Measurements from ENCODE around the gene ANAPC4. TPM values are rescaled to one million over a fixed set of nuclear protein-coding genes. Genes with fewer than 3 reads are reported as not detected.

The ANAPC4 gene
- total RNA-seq, 1 donor from 2014 or later: 36.8 TPM

DNA sequence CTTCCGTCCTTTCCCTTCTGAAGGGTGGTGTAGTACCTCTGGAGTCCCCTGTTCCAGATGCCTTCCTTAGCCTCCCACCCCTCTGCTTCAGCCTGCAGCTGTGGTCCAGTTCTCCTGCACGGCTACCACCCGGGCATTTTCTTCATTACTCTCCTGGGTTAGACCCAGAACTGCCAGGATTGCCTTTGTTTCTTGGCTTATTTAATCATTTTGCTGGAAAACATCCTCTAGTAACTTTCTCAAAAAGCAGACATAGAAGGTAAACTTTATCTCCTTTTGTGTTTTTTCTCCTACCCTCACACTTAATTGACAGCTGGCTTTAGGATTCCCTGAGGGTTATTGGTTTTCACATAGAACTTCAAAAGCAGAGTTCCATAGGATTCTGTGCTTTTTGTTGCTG lies 20.2 kb downstream of the ANAPC4 start:
- TF ChIP-seq, protein P1, sequence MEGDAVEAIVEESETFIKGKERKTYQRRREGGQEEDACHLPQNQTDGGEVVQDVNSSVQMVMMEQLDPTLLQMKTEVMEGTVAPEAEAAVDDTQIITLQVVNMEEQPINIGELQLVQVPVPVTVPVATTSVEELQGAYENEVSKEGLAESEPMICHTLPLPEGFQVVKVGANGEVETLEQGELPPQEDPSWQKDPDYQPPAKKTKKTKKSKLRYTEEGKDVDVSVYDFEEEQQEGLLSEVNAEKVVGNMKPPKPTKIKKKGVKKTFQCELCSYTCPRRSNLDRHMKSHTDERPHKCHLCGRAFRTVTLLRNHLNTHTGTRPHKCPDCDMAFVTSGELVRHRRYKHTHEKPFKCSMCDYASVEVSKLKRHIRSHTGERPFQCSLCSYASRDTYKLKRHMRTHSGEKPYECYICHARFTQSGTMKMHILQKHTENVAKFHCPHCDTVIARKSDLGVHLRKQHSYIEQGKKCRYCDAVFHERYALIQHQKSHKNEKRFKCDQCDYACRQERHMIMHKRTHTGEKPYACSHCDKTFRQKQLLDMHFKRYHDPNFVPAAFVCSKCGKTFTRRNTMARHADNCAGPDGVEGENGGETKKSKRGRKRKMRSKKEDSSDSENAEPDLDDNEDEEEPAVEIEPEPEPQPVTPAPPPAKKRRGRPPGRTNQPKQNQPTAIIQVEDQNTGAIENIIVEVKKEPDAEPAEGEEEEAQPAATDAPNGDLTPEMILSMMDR (IDR thresholded peaks at IDR 0.05): no peak
- no peak overlapping the region for H3K27ac Mint-ChIP-seq
- no peak for DNase-seq
- peaks cover 7% of the 10 kb centered on the region for H3K9me3 Mint-ChIP-seq
- no peak overlapping the region for H3K4me3 Mint-ChIP-seq
- ChIA-PET CTCF (no interaction called here), POLR2A (no interaction called here)
- peaks cover 90% of the 10 kb centered on the region for H3K36me3 Mint-ChIP-seq (ENCODE audit: low read depth)
- no peaks in the 10 kb centered on the region for H3K4me1 Mint-ChIP-seq
- no peaks in the 10 kb centered on the region for H3K27me3 Mint-ChIP-seq
- intact Hi-C loops (cut with micrococcal nuclease): no loop called here
- ATAC-seq (ENCODE audit: low read depth): no peak

DNA sequence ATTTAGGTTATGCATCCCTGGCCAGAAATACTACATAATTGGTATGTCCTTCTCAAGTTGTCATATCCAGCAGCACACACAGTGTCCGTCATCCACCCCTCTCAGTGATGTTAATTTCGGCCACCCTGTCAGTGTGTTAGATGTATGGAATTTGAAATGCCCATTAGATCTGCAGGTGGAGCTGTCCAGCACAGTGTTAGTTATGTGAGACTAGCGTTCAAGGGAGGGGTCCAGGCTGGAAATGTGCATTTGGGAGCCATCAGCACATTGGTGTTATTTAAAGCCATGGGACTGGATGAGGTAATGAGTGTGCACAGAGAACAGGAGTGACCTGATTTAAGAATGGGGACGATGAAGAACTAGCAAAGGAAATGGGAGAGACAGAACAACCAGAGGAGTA lies 22.4 kb downstream of the ANAPC4 start:
- TF ChIP-seq, protein P1 (IDR thresholded peaks at IDR 0.05): no peak
- H3K4me1 Mint-ChIP-seq: no peaks in the 10 kb centered on the region
- H3K36me3 Mint-ChIP-seq (ENCODE audit: low read depth): peaks cover 92% of the 10 kb centered on the region
- ChIA-PET POLR2A (no interaction called here), CTCF (no interaction called here)
- H3K27ac Mint-ChIP-seq: no peak overlapping the region
- no peak for DNase-seq
- H3K4me3 Mint-ChIP-seq: no peak overlapping the region
- ATAC-seq (ENCODE audit: low read depth): no peak
- peaks cover 7% of the 10 kb centered on the region for H3K9me3 Mint-ChIP-seq
- H3K27me3 Mint-ChIP-seq: no peaks in the 10 kb centered on the region
- intact Hi-C loops (cut with micrococcal nuclease): no loop called here

DNA sequence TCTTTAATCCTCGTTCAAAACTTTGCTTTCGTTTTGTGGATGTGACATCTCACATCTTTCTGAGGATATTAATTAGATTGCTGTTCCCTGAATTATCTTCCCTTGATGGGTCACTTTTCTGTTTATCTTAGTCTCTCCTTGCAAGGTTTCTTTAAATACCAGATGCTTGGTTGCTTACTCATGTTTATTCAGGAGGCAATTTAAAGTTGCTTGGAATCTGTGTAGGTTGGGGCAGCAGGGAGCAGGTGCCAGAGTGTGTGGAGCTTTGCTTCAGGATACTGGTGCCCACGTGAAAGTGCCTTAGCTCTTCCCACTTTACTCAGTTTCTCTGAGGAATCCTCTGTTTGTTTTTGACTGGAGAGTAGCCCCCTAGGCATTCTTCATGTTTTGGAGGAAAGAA lies 24.0 kb downstream of the ANAPC4 start:
- TF ChIP-seq, protein P1 (IDR thresholded peaks at IDR 0.05): no peak
- Mint-ChIP-seq H3K27ac (no peak overlapping the region), H3K27me3 (no peaks in the 10 kb centered on the region), H3K4me3 (no peak overlapping the region), H3K4me1 (no peaks in the 10 kb centered on the region), H3K36me3 (ENCODE audit: low read depth) (peaks cover 87% of the 10 kb centered on the region), H3K9me3 (peaks cover 7% of the 10 kb centered on the region)
- ChIA-PET CTCF (no interaction called here), POLR2A (no interaction called here)
- intact Hi-C loops (cut with micrococcal nuclease): no loop called here
- DNase-seq: no peak
- ATAC-seq (ENCODE audit: low read depth): no peak

DNA sequence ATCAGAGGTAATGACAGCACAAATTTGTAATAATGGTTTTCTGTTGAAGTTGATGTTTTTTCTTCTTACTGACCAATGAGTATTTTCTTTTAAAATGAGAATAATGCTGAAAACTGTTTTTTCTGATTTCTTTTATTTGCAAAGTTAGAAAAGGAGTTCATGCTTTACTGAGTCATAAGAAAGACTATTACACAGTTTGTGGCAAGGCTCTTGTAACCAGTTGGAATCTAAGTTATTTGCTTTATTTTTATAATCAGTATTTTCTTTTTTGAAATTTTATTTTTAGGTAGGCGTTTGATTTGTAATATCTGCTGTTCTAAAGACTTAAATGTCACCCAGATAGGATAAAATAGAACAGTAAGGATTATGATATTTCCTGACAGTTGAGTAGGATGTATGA lies 25.5 kb downstream of the ANAPC4 start:
- Mint-ChIP-seq H3K4me3 (no peak overlapping the region), H3K27me3 (no peaks in the 10 kb centered on the region), H3K36me3 (ENCODE audit: low read depth) (peaks cover 84% of the 10 kb centered on the region), H3K9me3 (peaks cover under 1% of the 10 kb centered on the region), H3K27ac (no peak overlapping the region), H3K4me1 (no peaks in the 10 kb centered on the region)
- DNase-seq (no peak), ATAC-seq (ENCODE audit: low read depth) (no peak)
- TF ChIP-seq, protein P1 (IDR thresholded peaks at IDR 0.05): no peak
- intact Hi-C loops (cut with micrococcal nuclease): no loop called here
- ChIA-PET POLR2A (no interaction called here), CTCF (no interaction called here)

DNA sequence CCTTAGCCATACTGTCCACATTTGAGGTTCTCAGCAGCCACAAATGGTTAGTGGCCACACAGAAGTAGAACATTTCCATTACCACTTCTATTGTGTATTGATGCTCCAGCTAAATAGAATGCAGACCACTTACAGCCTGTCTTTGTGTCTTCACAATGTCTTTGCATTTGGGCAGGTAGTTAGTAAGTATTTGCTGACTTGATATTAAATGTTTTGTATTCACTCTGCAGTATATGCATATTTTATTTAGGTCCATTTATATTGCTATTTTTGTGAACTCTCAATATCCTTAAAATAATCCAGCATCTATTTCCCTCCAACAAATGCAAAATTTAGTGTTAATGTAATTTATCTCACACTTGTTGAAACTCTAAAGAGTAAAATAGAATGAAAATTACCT lies 26.6 kb downstream of the ANAPC4 start:
- Mint-ChIP-seq H3K9me3 (no peaks in the 10 kb centered on the region), H3K4me3 (no peak overlapping the region), H3K36me3 (ENCODE audit: low read depth) (peaks cover 80% of the 10 kb centered on the region), H3K4me1 (no peaks in the 10 kb centered on the region), H3K27me3 (no peaks in the 10 kb centered on the region), H3K27ac (no peak overlapping the region)
- TF ChIP-seq, protein P1 (IDR thresholded peaks at IDR 0.05): no peak
- intact Hi-C loops (cut with micrococcal nuclease): no loop called here
- POLR2A ChIA-PET: no interaction called here
- ATAC-seq (ENCODE audit: low read depth): no peak
- CTCF ChIA-PET: no interaction called here
- no peak for DNase-seq
